Measurements from ENCODE around the gene TLR3. TPM values are rescaled to one million over a fixed set of nuclear protein-coding genes. Genes with fewer than 3 reads are reported as not detected.

The TLR3 gene
- total RNA-seq, 1 experiment from 2014 or later = 2.5 TPM

- CTCF ChIA-PET = no interaction called here
- POLR2A ChIA-PET (ENCODE audit: low non-redundant PET) = interaction anchor here (0.7 kb wide), 1 partner anchor 19 kb away, joined by 3 read pairs; no protein-coding TSS in a partner anchor
- BruUV-seq (replicated peaks) = no TSS peak
- Histone ChIP-seq H3K27ac (ENCODE audit: low read depth, low read length, poor library complexity, severe bottlenecking) (peak overlapping the region; percentile 16), H3K9me3 (ENCODE audit: low read depth, low read length, poor library complexity, severe bottlenecking) (no peaks in the 10 kb centered on the region), H3K36me3 (ENCODE audit: insufficient read depth, low read length, poor library complexity, severe bottlenecking) (no peaks in the 10 kb centered on the region), H3K4me3 (ENCODE audit: low read depth, low read length, poor library complexity, severe bottlenecking) (no peak overlapping the region), H3K27me3 (replicated peaks; ENCODE audit: insufficient read depth, low read depth, low read length, poor library complexity) (no peaks in the 10 kb centered on the region), H3K4me1 (ENCODE audit: insufficient read depth, low read length, poor library complexity, severe bottlenecking) (peaks cover 5% of the 10 kb centered on the region)
- no peak for DNase-seq (ENCODE audit: low spot score)
- intact Hi-C loops (cut with micrococcal nuclease; ENCODE audit: unreplicated experiment) = no loop called here
- TF ChIP-seq EZH2 (IDR thresholded peaks at IDR 0.05; ENCODE audit: borderline replicate concordance, low read depth, low read length, poor library complexity, severe bottlenecking) = no peak
- no peak for TF ChIP-seq CTCF (conservative IDR thresholded peaks at IDR 0.05; ENCODE audit: low read depth, low read length)
These were observed 10.7 kb downstream of the TLR3 start for GRCh38 chr4:186079694-186080093.

- Histone ChIP-seq H3K9me3 (ENCODE audit: low read depth, low read length, poor library complexity, severe bottlenecking) (no peaks in the 10 kb centered on the region), H3K4me3 (ENCODE audit: low read depth, low read length, poor library complexity, severe bottlenecking) (no peak overlapping the region), H3K4me1 (ENCODE audit: insufficient read depth, low read length, poor library complexity, severe bottlenecking) (peaks cover 5% of the 10 kb centered on the region), H3K27ac (ENCODE audit: low read depth, low read length, poor library complexity, severe bottlenecking) (no peak overlapping the region), H3K27me3 (replicated peaks; ENCODE audit: insufficient read depth, low read depth, low read length, poor library complexity) (no peaks in the 10 kb centered on the region), H3K36me3 (ENCODE audit: insufficient read depth, low read length, poor library complexity, severe bottlenecking) (no peaks in the 10 kb centered on the region)
- DNase-seq (ENCODE audit: low spot score) = peak; percentile 37
- TF ChIP-seq EZH2 (IDR thresholded peaks at IDR 0.05; ENCODE audit: borderline replicate concordance, low read depth, low read length, poor library complexity, severe bottlenecking) (no peak), CTCF (conservative IDR thresholded peaks at IDR 0.05; ENCODE audit: low read depth, low read length) (no peak)
- CTCF ChIA-PET = interaction anchor here (0.6 kb wide), 1 partner anchor 18 kb away, joined by 6 read pairs; no protein-coding TSS in a partner anchor
- POLR2A ChIA-PET (ENCODE audit: low non-redundant PET) = no interaction called here
- intact Hi-C loops (cut with micrococcal nuclease; ENCODE audit: unreplicated experiment) = no loop called here
- BruUV-seq (replicated peaks) = no TSS peak
These were observed 12.3 kb downstream of the TLR3 start for GRCh38 chr4:186081202-186081807.

- ChIA-PET POLR2A (ENCODE audit: low non-redundant PET) (no interaction called here), CTCF (interaction anchor here (0.6 kb wide), 1 partner anchor 45 kb away, joined by 7 read pairs; no protein-coding TSS in a partner anchor)
- Histone ChIP-seq H3K9me3 (ENCODE audit: low read depth, low read length, poor library complexity, severe bottlenecking) (no peaks in the 10 kb centered on the region), H3K27me3 (replicated peaks; ENCODE audit: insufficient read depth, low read depth, low read length, poor library complexity) (no peaks in the 10 kb centered on the region), H3K4me3 (ENCODE audit: low read depth, low read length, poor library complexity, severe bottlenecking) (no peak overlapping the region), H3K27ac (ENCODE audit: low read depth, low read length, poor library complexity, severe bottlenecking) (no peak overlapping the region), H3K36me3 (ENCODE audit: insufficient read depth, low read length, poor library complexity, severe bottlenecking) (no peaks in the 10 kb centered on the region), H3K4me1 (ENCODE audit: insufficient read depth, low read length, poor library complexity, severe bottlenecking) (peaks cover 5% of the 10 kb centered on the region)
- intact Hi-C loops (cut with micrococcal nuclease; ENCODE audit: unreplicated experiment) = no loop called here
- TF ChIP-seq CTCF (conservative IDR thresholded peaks at IDR 0.05; ENCODE audit: low read depth, low read length) (no peak), EZH2 (IDR thresholded peaks at IDR 0.05; ENCODE audit: borderline replicate concordance, low read depth, low read length, poor library complexity, severe bottlenecking) (no peak)
- BruUV-seq (replicated peaks) = no TSS peak
- DNase-seq (ENCODE audit: low spot score) = no peak
These were observed 13.3 kb downstream of the TLR3 start for GRCh38 chr4:186082221-186082620.

All from A673 (cell line).